CD4-positive, CD25-positive, alpha-beta regulatory T cell (primary cell): Measurements from ENCODE around the gene SCN7A. TPM values are rescaled to one million over a fixed set of nuclear protein-coding genes. Genes with fewer than 3 reads are reported as not detected.

Experiments
- ATAC-seq, 2 donors: fragments of 150-1000 bp; cut with Tn5 transposase; one replicate each; pipeline ENCODE4 v1.10.0; 2021; ENCODE audit warnings: low read depth in 2 of 2, moderate number of reproducible peaks in 2 of 2, moderate library complexity in 1 of 2
- DNase-seq, 3 donors: peaks; one replicate each; pipeline versions ENCODE4 v3.0.0 to v3.0.0-alpha.2; 2012 to 2022; ENCODE audit warnings: mixed read lengths in 1 of 3
- H3K27ac ChIP-seq: one replicate; pipeline ENCODE4 v1.7.0; 2013; ENCODE audit warnings: mild to moderate bottlenecking, low read length; ENCODE audit not compliant: insufficient read depth, poor library complexity, severe bottlenecking
- H3K27me3 ChIP-seq: one replicate; pipeline ENCODE4 v1.7.0; 2013; ENCODE audit warnings: low read length; ENCODE audit not compliant: control insufficient read depth, insufficient read depth
- H3K36me3 ChIP-seq: one replicate; pipeline ENCODE4 v1.7.0; 2013; ENCODE audit warnings: mild to moderate bottlenecking, low read length, moderate library complexity; ENCODE audit not compliant: control insufficient read depth, insufficient read depth
- H3K4me1 ChIP-seq: 2 replicates; pipeline ENCODE4 v1.7.0; 2013; ENCODE audit warnings: mild to moderate bottlenecking, low read length; ENCODE audit not compliant: insufficient read depth, control insufficient read depth, poor library complexity, severe bottlenecking
- H3K4me3 ChIP-seq: one replicate; pipeline ENCODE4 v1.7.0; 2013; ENCODE audit warnings: low read depth, mild to moderate bottlenecking, low read length, moderate library complexity
- H3K9me3 ChIP-seq, 2 experiments: 1 replicate in 1 of 2; 2 replicates in 1 of 2; pipeline ENCODE4 v1.7.0; 2013; ENCODE audit warnings: low read length in 2 of 2, mild to moderate bottlenecking in 1 of 2, moderate library complexity in 1 of 2; ENCODE audit not compliant: control insufficient read depth in 2 of 2
- H3K27ac Mint-ChIP-seq, 3 donors: one replicate each; pipeline ENCODE4 v1.8.0; 2020 to 2022; ENCODE audit warnings: mild to moderate bottlenecking in 3 of 3, mixed read lengths in 3 of 3, moderate library complexity in 2 of 3
- H3K27me3 Mint-ChIP-seq: one replicate; pipeline ENCODE4 v1.8.0; 2022; ENCODE audit warnings: mild to moderate bottlenecking, mixed read lengths
- H3K36me3 Mint-ChIP-seq: one replicate; pipeline ENCODE4 v1.8.0; 2020; ENCODE audit warnings: mixed read lengths
- H3K4me1 Mint-ChIP-seq, 4 donors: one replicate each; pipeline ENCODE4 v1.8.0; 2020 to 2022; ENCODE audit warnings: mixed read lengths in 4 of 4, mild to moderate bottlenecking in 1 of 4
- H3K4me3 Mint-ChIP-seq, 4 donors: one replicate each; pipeline ENCODE4 v1.8.0; 2020 to 2022; ENCODE audit warnings: mild to moderate bottlenecking in 4 of 4, mixed read lengths in 4 of 4, moderate library complexity in 3 of 4
- H3K9me3 Mint-ChIP-seq, 7 donors: one replicate each; pipeline ENCODE4 v1.8.0; 2020 to 2022; ENCODE audit warnings: mixed read lengths in 7 of 7, mild to moderate bottlenecking in 3 of 7, moderate library complexity in 2 of 7
- polyA plus RNA-seq, 4 donors: library from polyadenylated mRNA; unstranded; fragments of 300-500 nt; fragmentation: Illumina TruSeq; gene quantifications; one replicate each; pipeline ENCODE4 v1.2.3, GENCODE V29; 2021
- total RNA-seq: library from RNA; stranded (reverse); gene quantifications from one replicate; pipeline ENCODE4 v1.2.3, GENCODE V29; 2022

The SCN7A gene
- total and polyA plus RNA-seq, 5 donors from 2014 or later = not detected

DNA sequence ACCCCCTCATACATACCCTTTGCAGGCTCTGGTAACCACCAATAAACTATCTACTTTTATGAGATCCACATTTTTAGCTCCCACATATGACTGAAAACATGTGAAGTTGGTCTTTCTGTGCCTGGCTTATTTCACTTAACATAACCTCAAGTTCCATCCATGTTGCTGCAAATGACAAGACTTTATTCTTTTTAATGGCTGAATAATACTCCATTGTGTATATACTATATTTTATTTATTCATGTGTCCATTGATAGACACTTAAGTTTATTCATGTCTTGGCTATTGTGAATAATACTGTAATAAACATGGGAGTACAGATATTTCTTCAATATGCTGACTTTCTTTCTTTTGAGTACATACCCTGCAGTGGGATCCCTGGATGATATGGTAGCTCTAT, 45.9 kb downstream of the SCN7A start:
- DNase-seq (no peak), ATAC-seq (no peak)
- no peak overlapping the region for H3K4me3 Mint-ChIP-seq
- no peak overlapping the region for H3K27ac Mint-ChIP-seq
- H3K4me1 ChIP-seq = no peaks in the 10 kb centered on the region
- H3K36me3 Mint-ChIP-seq = no peaks in the 10 kb centered on the region
- no peaks in the 10 kb centered on the region for H3K4me1 Mint-ChIP-seq
- no peak overlapping the region for H3K27ac ChIP-seq
- H3K36me3 ChIP-seq = no peaks in the 10 kb centered on the region
- H3K27me3 ChIP-seq = no peaks in the 10 kb centered on the region
- H3K4me3 ChIP-seq = no peak overlapping the region
- H3K27me3 Mint-ChIP-seq = no peaks in the 10 kb centered on the region
- peaks cover 0 to 5% (median 4%) of the 10 kb centered on the region in 7 donors for H3K9me3 Mint-ChIP-seq
- no peaks in the 10 kb centered on the region for H3K9me3 ChIP-seq

DNA sequence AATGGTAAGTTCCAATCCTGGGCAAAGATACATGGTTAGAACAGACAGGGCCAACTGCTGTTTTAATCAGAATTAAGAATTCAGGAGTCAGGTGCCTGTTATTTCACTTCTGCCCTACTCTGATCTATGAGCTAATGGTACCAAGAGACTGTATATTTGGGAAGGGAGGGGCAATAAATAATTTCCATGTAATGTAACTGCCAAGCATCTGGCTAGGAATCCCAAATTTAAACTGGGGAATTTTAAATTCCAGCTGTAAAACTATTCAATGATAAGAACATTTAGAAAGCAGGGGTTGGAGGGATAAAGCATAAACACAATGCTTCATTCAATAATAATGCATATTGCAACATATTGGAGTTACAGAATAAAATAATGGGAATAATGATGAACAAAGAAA, 49.7 kb downstream of the SCN7A start:
- DNase-seq (no peak), ATAC-seq (no peak)
- H3K4me1 Mint-ChIP-seq = no peaks in the 10 kb centered on the region
- H3K4me3 ChIP-seq = no peak overlapping the region
- no peaks in the 10 kb centered on the region for H3K36me3 Mint-ChIP-seq
- H3K27ac ChIP-seq = no peak overlapping the region
- H3K4me1 ChIP-seq = no peaks in the 10 kb centered on the region
- H3K27ac Mint-ChIP-seq = no peak overlapping the region
- no peak overlapping the region for H3K4me3 Mint-ChIP-seq
- H3K27me3 Mint-ChIP-seq = no peaks in the 10 kb centered on the region
- no peaks in the 10 kb centered on the region for H3K27me3 ChIP-seq
- H3K9me3 Mint-ChIP-seq = peaks cover 0 to 5% (median 4%) of the 10 kb centered on the region in 7 donors
- no peaks in the 10 kb centered on the region for H3K9me3 ChIP-seq
- no peaks in the 10 kb centered on the region for H3K36me3 ChIP-seq

DNA sequence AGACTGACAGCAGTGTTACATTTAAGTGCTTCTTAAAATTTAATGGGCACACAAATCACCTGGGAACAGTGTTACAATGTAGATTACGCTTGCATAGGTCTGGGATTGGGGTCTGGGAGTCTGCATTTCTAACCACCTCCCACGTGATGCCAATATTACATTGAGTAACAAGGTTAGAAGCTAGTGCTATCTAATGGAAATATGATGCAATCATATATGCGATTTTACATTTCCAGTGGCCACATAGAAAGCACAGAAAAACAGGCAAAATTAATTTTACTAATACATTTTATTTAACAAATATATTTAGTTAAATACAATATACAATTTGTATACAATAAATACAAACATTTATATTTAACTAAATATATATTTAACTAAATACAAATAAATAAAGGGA, 53.7 kb downstream of the SCN7A start:
- no peak overlapping the region for H3K4me3 ChIP-seq
- no peaks in the 10 kb centered on the region for H3K36me3 Mint-ChIP-seq

DNA sequence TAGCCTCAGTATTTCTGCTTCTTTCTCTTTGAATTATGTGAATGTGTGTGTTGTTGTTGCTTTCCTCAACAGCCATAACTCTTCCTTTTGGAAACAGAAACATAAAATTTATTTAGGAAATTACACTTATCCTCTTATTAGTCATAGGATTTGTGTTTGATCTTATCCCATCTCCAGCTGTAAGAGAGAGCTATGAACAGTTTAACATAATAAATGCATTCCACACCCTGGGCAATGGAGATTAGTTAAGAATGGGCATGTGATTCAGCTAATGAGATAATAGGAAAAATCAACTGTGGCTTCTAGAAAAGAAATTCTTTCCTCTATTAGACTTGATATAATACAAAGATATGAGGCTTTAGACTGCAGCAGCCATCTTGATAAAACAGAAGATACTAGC, 55.0 kb downstream of the SCN7A start:
- Mint-ChIP-seq H3K9me3 (peaks cover 0 to 8% (median 0%) of the 10 kb centered on the region in 7 donors), H3K4me3 (no peak overlapping the region), H3K27me3 (no peaks in the 10 kb centered on the region), H3K27ac (no peak overlapping the region), H3K36me3 (no peaks in the 10 kb centered on the region), H3K4me1 (no peaks in the 10 kb centered on the region)
- DNase-seq = no peak
- Histone ChIP-seq H3K27ac (no peak overlapping the region), H3K4me1 (no peaks in the 10 kb centered on the region), H3K4me3 (no peak overlapping the region), H3K9me3 (no peaks in the 10 kb centered on the region), H3K27me3 (no peaks in the 10 kb centered on the region), H3K36me3 (no peaks in the 10 kb centered on the region)
- ATAC-seq = no peak

More for the DNA sequence above, 53.7 kb downstream of the SCN7A start:
- H3K27ac ChIP-seq = no peak overlapping the region
- no peaks in the 10 kb centered on the region for H3K36me3 ChIP-seq
- H3K27ac Mint-ChIP-seq = no peak overlapping the region
- DNase-seq (no peak), ATAC-seq (no peak)
- no peaks in the 10 kb centered on the region for H3K27me3 Mint-ChIP-seq
- H3K9me3 ChIP-seq = no peaks in the 10 kb centered on the region
- H3K4me1 ChIP-seq = no peaks in the 10 kb centered on the region
- H3K9me3 Mint-ChIP-seq = peaks cover 0 to 8% (median 1%) of the 10 kb centered on the region in 7 donors
- H3K27me3 ChIP-seq = no peaks in the 10 kb centered on the region
- no peaks in the 10 kb centered on the region for H3K4me1 Mint-ChIP-seq
- H3K4me3 Mint-ChIP-seq = no peak overlapping the region

DNA sequence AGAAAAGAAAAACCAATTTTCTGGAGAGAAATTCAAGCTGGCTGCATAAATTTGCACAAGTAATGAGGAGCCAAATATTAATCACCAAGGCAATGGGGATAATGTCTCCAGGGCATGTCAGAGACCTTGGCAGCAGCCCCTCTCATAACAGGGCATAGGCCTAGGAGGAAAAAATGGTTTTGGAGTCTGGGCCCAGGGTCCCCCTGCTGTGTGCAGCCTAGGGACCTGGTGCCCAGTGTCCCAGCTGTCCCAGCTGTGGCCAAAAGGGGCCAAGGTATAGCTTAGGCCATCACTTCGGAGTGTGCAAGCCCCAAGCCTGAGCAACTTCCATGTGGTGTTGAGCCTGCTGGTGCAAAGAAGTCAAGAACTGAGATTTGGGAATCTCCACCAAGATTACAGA, 57.1 kb downstream of the SCN7A start:
- no peaks in the 10 kb centered on the region for H3K36me3 ChIP-seq
- H3K4me3 Mint-ChIP-seq = no peak overlapping the region
- no peak for ATAC-seq
- no peak overlapping the region for H3K4me3 ChIP-seq
- no peaks in the 10 kb centered on the region for H3K4me1 Mint-ChIP-seq
- no peaks in the 10 kb centered on the region for H3K4me1 ChIP-seq
- no peak overlapping the region for H3K27ac Mint-ChIP-seq
- no peak overlapping the region for H3K27ac ChIP-seq
- no peaks in the 10 kb centered on the region for H3K27me3 ChIP-seq
- H3K9me3 ChIP-seq = no peaks in the 10 kb centered on the region
- DNase-seq = no peak
- H3K36me3 Mint-ChIP-seq = no peaks in the 10 kb centered on the region
- H3K27me3 Mint-ChIP-seq = no peaks in the 10 kb centered on the region
- H3K9me3 Mint-ChIP-seq = peaks cover 0 to 8% (median 0%) of the 10 kb centered on the region in 7 donors

DNA sequence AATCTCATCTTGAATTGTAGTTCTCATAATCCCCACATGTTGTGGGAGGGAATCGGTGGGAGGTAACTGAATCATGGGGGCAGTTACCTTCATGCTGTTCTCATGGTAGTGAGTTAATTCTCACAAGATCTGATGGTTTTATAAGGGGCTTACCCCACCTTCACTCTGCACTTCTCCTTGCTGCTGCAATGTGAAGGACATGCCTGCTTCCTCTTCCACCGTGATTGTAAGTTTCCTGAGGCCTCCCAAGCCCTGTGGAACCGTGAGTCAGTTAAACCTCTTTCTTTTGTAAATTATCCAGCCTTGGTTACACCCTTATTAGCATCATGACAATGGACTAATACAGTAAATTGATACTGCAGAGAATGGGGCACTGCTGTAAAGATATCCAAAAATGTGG, 57.9 kb downstream of the SCN7A start:
- no peaks in the 10 kb centered on the region for H3K4me1 ChIP-seq
- no peaks in the 10 kb centered on the region for H3K9me3 ChIP-seq
- no peaks in the 10 kb centered on the region for H3K27me3 ChIP-seq
- Mint-ChIP-seq H3K36me3 (no peaks in the 10 kb centered on the region), H3K4me1 (no peaks in the 10 kb centered on the region), H3K4me3 (no peak overlapping the region), H3K27ac (no peak overlapping the region), H3K9me3 (peaks cover 0 to 8% (median 0%) of the 10 kb centered on the region in 7 donors), H3K27me3 (no peaks in the 10 kb centered on the region)
- no peak for DNase-seq
- H3K4me3 ChIP-seq = no peak overlapping the region
- no peak overlapping the region for H3K27ac ChIP-seq
- ATAC-seq = no peak
- H3K36me3 ChIP-seq = no peaks in the 10 kb centered on the region

DNA sequence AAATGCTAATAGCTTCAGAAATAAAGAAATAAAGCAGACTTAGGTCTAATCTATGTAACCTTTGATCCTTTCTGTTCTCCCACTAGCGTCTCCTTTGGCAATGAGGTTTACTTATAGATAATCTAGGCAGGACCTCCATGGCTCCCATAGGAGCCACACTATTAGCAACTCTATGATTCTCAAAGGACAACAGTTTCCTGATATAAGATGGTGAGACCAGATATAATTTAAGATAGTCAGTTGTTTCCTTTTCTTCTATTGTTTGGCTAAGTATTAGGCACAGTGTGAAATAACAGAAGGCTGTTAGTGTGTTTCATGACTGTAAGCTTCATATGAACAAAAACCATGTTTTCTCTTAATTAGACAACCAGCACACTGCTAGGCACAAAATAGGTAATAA, 59.6 kb downstream of the SCN7A start:
- H3K4me3 Mint-ChIP-seq = no peak overlapping the region
- H3K27me3 Mint-ChIP-seq = no peaks in the 10 kb centered on the region

DNA sequence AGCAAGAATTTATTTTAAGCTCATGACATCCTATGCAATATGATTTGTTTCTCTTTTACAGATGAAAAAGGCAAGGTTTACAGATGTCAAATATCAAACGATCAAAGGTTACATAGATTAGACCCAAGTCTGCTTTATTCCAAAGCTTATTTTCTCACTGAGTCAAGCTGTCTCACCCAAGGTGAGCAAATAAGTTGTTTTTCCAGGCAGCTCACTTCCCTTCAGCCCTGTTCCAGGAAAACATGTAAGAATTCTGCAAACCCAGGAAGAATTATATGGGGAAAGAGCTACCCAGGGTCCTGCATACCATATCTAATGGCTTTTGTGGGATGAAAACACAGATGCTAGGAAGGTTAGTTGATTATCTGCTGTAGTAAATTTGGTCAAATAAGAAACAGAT, 60.6 kb downstream of the SCN7A start:
- Histone ChIP-seq H3K27me3 (no peaks in the 10 kb centered on the region), H3K36me3 (no peaks in the 10 kb centered on the region), H3K4me1 (no peaks in the 10 kb centered on the region), H3K4me3 (no peak overlapping the region), H3K9me3 (no peaks in the 10 kb centered on the region), H3K27ac (no peak overlapping the region)
- Mint-ChIP-seq H3K27ac (no peak overlapping the region), H3K9me3 (peaks cover 0 to 5% (median 0%) of the 10 kb centered on the region in 7 donors), H3K27me3 (no peaks in the 10 kb centered on the region), H3K4me1 (no peaks in the 10 kb centered on the region), H3K4me3 (no peak overlapping the region), H3K36me3 (no peaks in the 10 kb centered on the region)
- DNase-seq (no peak), ATAC-seq (no peak)

More for the DNA sequence above, 59.6 kb downstream of the SCN7A start:
- Histone ChIP-seq H3K27ac (no peak overlapping the region), H3K27me3 (no peaks in the 10 kb centered on the region), H3K4me1 (no peaks in the 10 kb centered on the region), H3K36me3 (no peaks in the 10 kb centered on the region), H3K9me3 (no peaks in the 10 kb centered on the region), H3K4me3 (no peak overlapping the region)
- DNase-seq (no peak), ATAC-seq (no peak)
- H3K4me1 Mint-ChIP-seq = no peaks in the 10 kb centered on the region
- no peaks in the 10 kb centered on the region for H3K36me3 Mint-ChIP-seq
- H3K9me3 Mint-ChIP-seq = peaks cover 0 to 8% (median 0%) of the 10 kb centered on the region in 7 donors
- no peak overlapping the region for H3K27ac Mint-ChIP-seq
